A549 (cell line): Measurements from ENCODE around the gene LRRC3C.

Source experiments
- BHLHE40 ChIP-seq: IDR thresholded peaks from 2 replicates; pipeline ENCODE4 v1.6.1; 2012; ENCODE audit warnings: low read depth, low read length, inconsistent platforms
- MAFK ChIP-seq: fragments of 450-650 bp; IDR thresholded peaks from 2 replicates; pipeline ENCODE4 v1.6.1; 2014; ENCODE audit not compliant: partially characterized antibody
- POLR2A ChIP-seq: IDR thresholded peaks from 2 replicates; pipeline ENCODE4 v1.6.1; 2012; ENCODE audit warnings: mild to moderate bottlenecking, low read length
- TF ChIP-seq, protein P1 (sequence below): fragments of >200 bp; sonication (Bioruptor Twin); formaldehyde crosslinking; IDR thresholded peaks from 3 replicates; pipeline ENCODE4 v1.5.1; 2016

DNA sequence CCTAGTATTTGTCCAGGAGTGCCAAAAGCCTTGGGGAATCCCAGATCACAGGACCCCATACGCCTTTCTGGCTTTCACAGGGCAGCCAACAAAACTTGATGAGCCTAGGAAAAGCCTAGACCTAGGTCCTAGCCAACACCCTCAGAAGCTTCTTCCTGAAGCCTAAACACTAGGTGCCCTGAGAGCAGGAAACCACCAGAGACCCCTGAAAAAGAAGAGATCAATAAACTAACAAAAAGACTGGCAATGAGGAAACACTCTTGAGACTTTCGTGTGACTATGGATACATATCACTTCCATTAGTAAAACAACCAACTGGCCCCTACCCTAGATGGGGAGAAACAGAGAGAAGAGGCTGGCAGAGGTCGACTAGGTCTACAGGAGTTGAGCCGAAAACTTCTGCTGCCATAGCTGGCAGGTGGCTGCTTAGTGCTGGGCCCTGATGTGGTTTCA lies 1.4 kb upstream of the LRRC3C start:
- TF ChIP-seq, protein P1, sequence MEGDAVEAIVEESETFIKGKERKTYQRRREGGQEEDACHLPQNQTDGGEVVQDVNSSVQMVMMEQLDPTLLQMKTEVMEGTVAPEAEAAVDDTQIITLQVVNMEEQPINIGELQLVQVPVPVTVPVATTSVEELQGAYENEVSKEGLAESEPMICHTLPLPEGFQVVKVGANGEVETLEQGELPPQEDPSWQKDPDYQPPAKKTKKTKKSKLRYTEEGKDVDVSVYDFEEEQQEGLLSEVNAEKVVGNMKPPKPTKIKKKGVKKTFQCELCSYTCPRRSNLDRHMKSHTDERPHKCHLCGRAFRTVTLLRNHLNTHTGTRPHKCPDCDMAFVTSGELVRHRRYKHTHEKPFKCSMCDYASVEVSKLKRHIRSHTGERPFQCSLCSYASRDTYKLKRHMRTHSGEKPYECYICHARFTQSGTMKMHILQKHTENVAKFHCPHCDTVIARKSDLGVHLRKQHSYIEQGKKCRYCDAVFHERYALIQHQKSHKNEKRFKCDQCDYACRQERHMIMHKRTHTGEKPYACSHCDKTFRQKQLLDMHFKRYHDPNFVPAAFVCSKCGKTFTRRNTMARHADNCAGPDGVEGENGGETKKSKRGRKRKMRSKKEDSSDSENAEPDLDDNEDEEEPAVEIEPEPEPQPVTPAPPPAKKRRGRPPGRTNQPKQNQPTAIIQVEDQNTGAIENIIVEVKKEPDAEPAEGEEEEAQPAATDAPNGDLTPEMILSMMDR, result no peak
- no peak for TF ChIP-seq BHLHE40
- no peak for TF ChIP-seq MAFK
- TF ChIP-seq POLR2A, result no peak
